ENCODE data around the gene PHF11. TPM values are rescaled to one million over a fixed set of nuclear protein-coding genes. Genes with fewer than 3 reads are reported as not detected.

Gene PHF11
- total RNA-seq, 2 experiments from 2014 or later, result 91.4 to 96.9 TPM

- Mint-ChIP-seq H3K27ac (no peak overlapping the region), H3K4me1 (ENCODE audit: low read depth) (peaks cover 46% of the 10 kb centered on the region), H3K4me3 (no peak overlapping the region), H3K9me3 (no peaks in the 10 kb centered on the region), H3K36me3 (ENCODE audit: low read depth) (peaks cover 58% of the 10 kb centered on the region), H3K27me3 (ENCODE audit: low read depth) (no peaks in the 10 kb centered on the region)
- CTCF ChIA-PET, result interaction anchor here (0.6 kb wide), 1 partner anchor 1824 kb away, joined by 3 read pairs; no protein-coding TSS in a partner anchor
- intact Hi-C loops (cut with micrococcal nuclease), result no loop called here
- no peak for DNase-seq
These were observed 7.2 kb downstream of the PHF11 start for GRCh38 chr13:49502954-49503353.

DNA sequence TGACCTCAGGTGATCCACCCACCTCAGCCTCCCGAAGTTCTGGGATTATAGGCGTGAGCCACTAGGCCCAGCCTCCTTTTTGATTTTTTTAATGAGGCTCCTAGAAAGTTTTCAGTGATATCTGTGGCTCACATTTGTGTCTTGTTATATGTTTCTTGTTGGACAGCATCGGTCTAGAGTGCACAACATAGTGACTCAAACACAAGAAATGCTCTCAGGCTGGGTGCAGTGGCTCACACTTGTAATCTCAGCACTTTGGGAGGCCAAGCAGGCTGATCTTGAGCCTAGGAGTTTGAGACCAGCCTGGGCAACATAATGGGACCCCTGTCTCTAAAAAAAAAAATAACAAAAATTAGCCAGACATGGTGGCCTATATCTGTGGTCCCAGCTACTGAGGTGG, 8.2 kb downstream of the PHF11 start:
- intact Hi-C loops (cut with micrococcal nuclease), result no loop called here
- Mint-ChIP-seq H3K4me3 (no peak overlapping the region), H3K27ac (no peak overlapping the region)

GRCh38 chr13:49512578-49512977, 16.8 kb downstream of the PHF11 start:
- intact Hi-C loops (cut with micrococcal nuclease), result no loop called here
- Mint-ChIP-seq H3K4me1 (ENCODE audit: low read depth) (peaks cover 9% of the 10 kb centered on the region), H3K9me3 (peaks cover 3% of the 10 kb centered on the region), H3K27me3 (ENCODE audit: low read depth) (no peaks in the 10 kb centered on the region), H3K36me3 (ENCODE audit: low read depth) (peaks cover 42% of the 10 kb centered on the region), H3K27ac (no peak overlapping the region), H3K4me3 (no peak overlapping the region)
- no peak for DNase-seq
- CTCF ChIA-PET, result interaction anchor here (0.6 to 1.2 kb wide), 2 partner anchors 19 to 120 kb away, joined by 3 to 5 read pairs; no protein-coding TSS in a partner anchor

More for the DNA sequence above, 8.2 kb downstream of the PHF11 start:
- no peaks in the 10 kb centered on the region for H3K9me3 Mint-ChIP-seq
- H3K27me3 Mint-ChIP-seq (ENCODE audit: low read depth), result no peaks in the 10 kb centered on the region
- CTCF ChIA-PET, result no interaction called here
- H3K36me3 Mint-ChIP-seq (ENCODE audit: low read depth), result peaks cover 49% of the 10 kb centered on the region
- peaks cover 36% of the 10 kb centered on the region for H3K4me1 Mint-ChIP-seq (ENCODE audit: low read depth)
- no peak for DNase-seq

GRCh38 chr13:49516467-49516866, 20.7 kb downstream of the PHF11 start:
- Mint-ChIP-seq H3K27ac (no peak overlapping the region), H3K27me3 (ENCODE audit: low read depth) (no peaks in the 10 kb centered on the region), H3K4me1 (ENCODE audit: low read depth) (no peaks in the 10 kb centered on the region), H3K36me3 (ENCODE audit: low read depth) (peaks cover 40% of the 10 kb centered on the region), H3K9me3 (no peaks in the 10 kb centered on the region), H3K4me3 (no peak overlapping the region)
- no peak for DNase-seq
- CTCF ChIA-PET, result no interaction called here
- intact Hi-C loops (cut with micrococcal nuclease), result no loop called here

GRCh38 chr13:49517461-49517860, 21.7 kb downstream of the PHF11 start:
- no peaks in the 10 kb centered on the region for H3K4me1 Mint-ChIP-seq (ENCODE audit: low read depth)
- CTCF ChIA-PET, result no interaction called here
- no peaks in the 10 kb centered on the region for H3K9me3 Mint-ChIP-seq
- no peaks in the 10 kb centered on the region for H3K27me3 Mint-ChIP-seq (ENCODE audit: low read depth)
- H3K36me3 Mint-ChIP-seq (ENCODE audit: low read depth), result peaks cover 33% of the 10 kb centered on the region
- H3K27ac Mint-ChIP-seq, result no peak overlapping the region
- no peak for DNase-seq
- intact Hi-C loops (cut with micrococcal nuclease), result loop anchor here (1.0 kb wide), 1 partner anchor 216 kb away; no protein-coding TSS in a partner anchor
- H3K4me3 Mint-ChIP-seq, result no peak overlapping the region

DNA sequence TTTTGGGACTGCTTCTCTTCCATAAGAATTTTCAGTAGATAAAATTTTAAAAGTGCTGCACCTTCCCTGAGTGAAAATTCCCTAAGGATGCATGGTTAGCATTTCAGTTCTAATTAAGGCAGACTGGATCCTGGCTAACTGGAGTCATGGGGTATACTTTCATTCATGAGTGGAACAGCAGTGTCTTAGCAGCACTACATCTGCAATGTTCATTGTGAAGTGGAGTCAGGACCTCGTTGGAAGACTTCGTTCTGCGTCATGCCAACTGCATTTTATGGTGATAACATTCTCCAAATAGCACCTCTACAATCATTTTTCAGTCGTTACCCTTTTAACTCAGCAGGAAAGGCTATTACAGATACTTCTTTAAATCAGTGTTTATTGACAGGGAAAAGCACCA, 25.5 kb downstream of the PHF11 start:
- CTCF ChIA-PET, result interaction anchor here (2.0 kb wide), 1 partner anchor 29 kb away, joined by 6 read pairs; no protein-coding TSS in a partner anchor
- Mint-ChIP-seq H3K4me3 (no peak overlapping the region), H3K27me3 (ENCODE audit: low read depth) (no peaks in the 10 kb centered on the region), H3K27ac (no peak overlapping the region), H3K9me3 (no peaks in the 10 kb centered on the region), H3K4me1 (ENCODE audit: low read depth) (peaks cover 2% of the 10 kb centered on the region), H3K36me3 (ENCODE audit: low read depth) (peaks cover 28% of the 10 kb centered on the region)
- DNase-seq, result no peak
- intact Hi-C loops (cut with micrococcal nuclease), result no loop called here

- CTCF ChIA-PET, result interaction anchor here (0.6 kb wide), 2 partner anchors 11 to 309 kb away, joined by 5 to 6 read pairs; no protein-coding TSS in a partner anchor
- H3K36me3 Mint-ChIP-seq (ENCODE audit: low read depth), result peaks cover 28% of the 10 kb centered on the region
These were observed 29.2 kb downstream of the PHF11 start for GRCh38 chr13:49524740-49525501.

GRCh38 chr13:49527123-49527522, 31.4 kb downstream of the PHF11 start:
- CTCF ChIA-PET, result no interaction called here
- intact Hi-C loops (cut with micrococcal nuclease), result no loop called here
- Mint-ChIP-seq H3K4me3 (no peak overlapping the region), H3K36me3 (ENCODE audit: low read depth) (peaks cover 26% of the 10 kb centered on the region), H3K9me3 (no peaks in the 10 kb centered on the region), H3K27ac (no peak overlapping the region), H3K27me3 (ENCODE audit: low read depth) (no peaks in the 10 kb centered on the region), H3K4me1 (ENCODE audit: low read depth) (peaks cover 6% of the 10 kb centered on the region)
- no peak for DNase-seq

More at GRCh38 chr13:49524740-49525501, 29.2 kb downstream of the PHF11 start:
- DNase-seq, result no peak
- Mint-ChIP-seq H3K4me3 (no peak overlapping the region), H3K9me3 (no peaks in the 10 kb centered on the region), H3K4me1 (ENCODE audit: low read depth) (peaks cover 4% of the 10 kb centered on the region), H3K27ac (no peak overlapping the region), H3K27me3 (ENCODE audit: low read depth) (no peaks in the 10 kb centered on the region)
- intact Hi-C loops (cut with micrococcal nuclease), result no loop called here

DNA sequence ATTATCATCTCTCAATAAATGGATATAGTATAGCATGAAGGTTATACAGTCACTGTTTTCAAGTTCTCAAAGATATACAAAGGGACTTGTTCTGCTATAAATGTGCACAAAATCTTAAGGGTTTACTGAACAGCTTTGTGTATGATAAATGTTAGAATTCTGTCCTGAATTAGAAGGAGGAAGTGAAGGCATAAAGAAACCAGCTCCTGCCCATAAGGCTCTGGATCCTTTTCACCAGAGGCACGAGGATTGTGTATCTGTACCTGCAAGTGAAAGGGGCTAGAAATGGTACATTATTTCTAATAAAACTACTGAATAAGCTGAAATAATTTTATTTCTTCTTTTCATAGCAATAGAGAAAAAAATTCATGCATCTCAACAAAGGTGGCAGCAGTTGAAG, 32.4 kb downstream of the PHF11 start:
- CTCF ChIA-PET, result interaction anchor here (1.0 to 1.2 kb wide), 2 partner anchors 12 to 24 kb away, joined by 3 read pairs; no protein-coding TSS in a partner anchor
- H3K9me3 Mint-ChIP-seq, result no peaks in the 10 kb centered on the region
- intact Hi-C loops (cut with micrococcal nuclease), result no loop called here

GRCh38 chr13:49530457-49530856, 34.7 kb downstream of the PHF11 start:
- Mint-ChIP-seq H3K36me3 (ENCODE audit: low read depth) (peaks cover 24% of the 10 kb centered on the region), H3K4me3 (no peak overlapping the region), H3K27me3 (ENCODE audit: low read depth) (no peaks in the 10 kb centered on the region), H3K4me1 (ENCODE audit: low read depth) (peaks cover 8% of the 10 kb centered on the region), H3K27ac (no peak overlapping the region), H3K9me3 (no peaks in the 10 kb centered on the region)
- DNase-seq, result no peak
- intact Hi-C loops (cut with micrococcal nuclease), result no loop called here
- CTCF ChIA-PET, result no interaction called here

More for the DNA sequence above, 32.4 kb downstream of the PHF11 start:
- no peak for DNase-seq
- peaks cover 26% of the 10 kb centered on the region for H3K36me3 Mint-ChIP-seq (ENCODE audit: low read depth)
- peaks cover 9% of the 10 kb centered on the region for H3K4me1 Mint-ChIP-seq (ENCODE audit: low read depth)
- no peak overlapping the region for H3K27ac Mint-ChIP-seq
- no peak overlapping the region for H3K4me3 Mint-ChIP-seq
- no peaks in the 10 kb centered on the region for H3K27me3 Mint-ChIP-seq (ENCODE audit: low read depth)

DNA sequence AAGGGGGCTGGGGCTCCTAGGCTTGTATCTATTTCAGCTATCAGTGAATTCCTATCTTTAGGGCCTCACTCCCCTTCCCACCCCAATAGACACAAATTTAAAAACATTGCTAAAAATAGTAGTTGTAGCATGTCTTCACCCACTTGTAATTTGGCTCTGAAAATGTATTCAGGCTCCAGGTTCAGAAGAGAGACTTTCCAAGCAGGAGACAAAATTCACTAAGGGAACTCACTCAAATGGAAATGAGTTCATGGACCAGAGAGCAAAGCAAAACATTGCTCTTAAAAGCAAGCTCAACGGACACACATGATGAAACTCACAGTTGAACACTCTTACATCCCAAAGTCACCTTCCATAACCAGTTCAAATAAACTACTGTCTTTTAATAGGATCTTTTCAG, 36.8 kb downstream of the PHF11 start:
- no peak overlapping the region for H3K27ac Mint-ChIP-seq
- CTCF ChIA-PET, result no interaction called here
- H3K9me3 Mint-ChIP-seq, result no peaks in the 10 kb centered on the region
- intact Hi-C loops (cut with micrococcal nuclease), result no loop called here
- peaks cover 8% of the 10 kb centered on the region for H3K4me1 Mint-ChIP-seq (ENCODE audit: low read depth)
- H3K27me3 Mint-ChIP-seq (ENCODE audit: low read depth), result no peaks in the 10 kb centered on the region
- no peak for DNase-seq
- H3K4me3 Mint-ChIP-seq, result no peak overlapping the region
- H3K36me3 Mint-ChIP-seq (ENCODE audit: low read depth), result peaks cover 23% of the 10 kb centered on the region

- Mint-ChIP-seq H3K4me1 (ENCODE audit: low read depth) (peaks cover 8% of the 10 kb centered on the region), H3K36me3 (ENCODE audit: low read depth) (peaks cover 26% of the 10 kb centered on the region), H3K27ac (no peak overlapping the region), H3K9me3 (no peaks in the 10 kb centered on the region), H3K4me3 (no peak overlapping the region), H3K27me3 (ENCODE audit: low read depth) (no peaks in the 10 kb centered on the region)
- CTCF ChIA-PET, result no interaction called here
- intact Hi-C loops (cut with micrococcal nuclease), result no loop called here
- no peak for DNase-seq
These were observed 37.3 kb downstream of the PHF11 start for GRCh38 chr13:49533011-49533410.

Data from activated naive CD4-positive, alpha-beta T cell treated with anti-CD3 and anti-CD28 coated beads for 36 hours (primary cell).